H9 (cell line): ENCODE results near the gene COPS9. TPM values are rescaled to one million over a fixed set of nuclear protein-coding genes. Genes with fewer than 3 reads are reported as not detected.
A peak's percentile ranks its signal among the peaks of the same experiment; 100 is the strongest.

Source experiments
- DNase-seq: peaks from one replicate; pipeline ENCODE4 v3.0.0-alpha.2; 2017
- H2AFZ ChIP-seq: one replicate; pipeline ENCODE4 v1.6.1; 2013; ENCODE audit warnings: mild to moderate bottlenecking, low read length, control low read depth, moderate library complexity
- H2AK5ac ChIP-seq: 2 replicates; pipeline ENCODE4 v1.6.1; 2013; ENCODE audit warnings: low read length, control low read depth, mixed read lengths; ENCODE audit not compliant: insufficient read length
- H2BK120ac ChIP-seq: one replicate; pipeline ENCODE4 v1.6.1; 2013; ENCODE audit warnings: low read depth, mild to moderate bottlenecking, low read length, control low read depth, inconsistent platforms; ENCODE audit not compliant: poor library complexity, severe bottlenecking
- H2BK12ac ChIP-seq: 2 replicates; pipeline ENCODE4 v1.6.1; 2013; ENCODE audit warnings: low read length, control low read depth, mixed read lengths, low read depth; ENCODE audit not compliant: insufficient read length
- H2BK15ac ChIP-seq: 2 replicates; pipeline ENCODE4 v1.6.1; 2013; ENCODE audit warnings: low read depth, low read length, control low read depth
- H2BK20ac ChIP-seq: one replicate; pipeline ENCODE4 v1.6.1; 2013; ENCODE audit warnings: low read depth, mild to moderate bottlenecking, low read length, control low read depth, inconsistent platforms; ENCODE audit not compliant: poor library complexity, severe bottlenecking
- H2BK5ac ChIP-seq: 2 replicates; pipeline ENCODE4 v1.6.1; 2013; ENCODE audit warnings: low read length, control low read depth, mixed read lengths; ENCODE audit not compliant: insufficient read length
- H3K14ac ChIP-seq: 2 replicates; pipeline ENCODE4 v1.6.1; 2013; ENCODE audit warnings: low read length, control low read depth; ENCODE audit not compliant: insufficient read depth
- H3K18ac ChIP-seq: 2 replicates; pipeline ENCODE4 v1.6.1; 2013; ENCODE audit warnings: low read depth, mild to moderate bottlenecking, mixed read lengths, low read length, control low read depth; ENCODE audit not compliant: insufficient read length
- H3K23ac ChIP-seq: 2 replicates; pipeline ENCODE4 v1.6.1; 2013; ENCODE audit warnings: low read length, control low read depth, mixed read lengths, low read depth; ENCODE audit not compliant: insufficient read length
- H3K23me2 ChIP-seq: 2 replicates; pipeline ENCODE4 v1.6.1; 2013; ENCODE audit warnings: low read depth, mild to moderate bottlenecking, mixed read lengths, low read length, control low read depth; ENCODE audit not compliant: insufficient read length, poor library complexity, severe bottlenecking
- H3K27ac ChIP-seq: 2 replicates; pipeline ENCODE4 v1.5.1; 2013; ENCODE audit warnings: low read length, control low read depth, mixed read lengths, low read depth; ENCODE audit not compliant: insufficient read length
- H3K27me3 ChIP-seq: 2 replicates; pipeline ENCODE4 v1.6.1; 2013; ENCODE audit warnings: low read length, control low read depth, inconsistent platforms; ENCODE audit not compliant: insufficient read depth
- H3K4ac ChIP-seq: 2 replicates; pipeline ENCODE4 v1.6.1; 2013; ENCODE audit warnings: low read depth, mild to moderate bottlenecking, control low read depth, inconsistent platforms, low read length, moderate library complexity
- H3K4me1 ChIP-seq: 2 replicates; pipeline ENCODE4 v1.6.1; 2013; ENCODE audit warnings: low read length, control low read depth, inconsistent platforms; ENCODE audit not compliant: insufficient read depth
- H3K4me2 ChIP-seq: 2 replicates; pipeline ENCODE4 v1.6.1; 2013; ENCODE audit warnings: low read length, control low read depth, mixed read lengths; ENCODE audit not compliant: insufficient read length, insufficient read depth
- H3K56ac ChIP-seq: 2 replicates; pipeline ENCODE4 v1.6.1; 2013; ENCODE audit warnings: low read depth, mild to moderate bottlenecking, mixed read lengths, low read length, control low read depth; ENCODE audit not compliant: insufficient read length
- H3K79me1 ChIP-seq: 2 replicates; pipeline ENCODE4 v1.6.1; 2013; ENCODE audit warnings: low read depth, mild to moderate bottlenecking, moderate library complexity, low read length, control low read depth, inconsistent platforms; ENCODE audit not compliant: insufficient read depth, poor library complexity, severe bottlenecking
- H3K79me2 ChIP-seq: 2 replicates; pipeline ENCODE4 v1.6.1; 2013; ENCODE audit warnings: low read length, control low read depth, inconsistent platforms; ENCODE audit not compliant: insufficient read depth
- H3K9ac ChIP-seq: 2 replicates; pipeline ENCODE4 v1.6.1; 2013; ENCODE audit warnings: low read length, control low read depth, mixed read lengths; ENCODE audit not compliant: insufficient read length; ENCODE audit errors: extremely low read depth
- H3K9me3 ChIP-seq: one replicate; pipeline ENCODE4 v1.6.1; 2013; ENCODE audit warnings: low read depth, low read length, inconsistent platforms; ENCODE audit not compliant: control insufficient read depth
- H3T11ph ChIP-seq: one replicate; pipeline ENCODE4 v1.6.1; 2013; ENCODE audit warnings: mild to moderate bottlenecking, low read length, control low read depth, inconsistent platforms
- H4K20me1 ChIP-seq: one replicate; pipeline ENCODE4 v1.6.1; 2013; ENCODE audit not compliant: control insufficient read depth, insufficient read length, insufficient read depth
- H4K5ac ChIP-seq: 2 replicates; pipeline ENCODE4 v1.6.1; 2013; ENCODE audit warnings: low read depth, mild to moderate bottlenecking, mixed read lengths, low read length, control low read depth; ENCODE audit not compliant: insufficient read length
- H4K8ac ChIP-seq: replicated peaks from 2 replicates; pipeline ENCODE4 v1.6.1; 2013; ENCODE audit warnings: low read length, control low read depth, mixed read lengths, low read depth; ENCODE audit not compliant: insufficient read length
- H4K91ac ChIP-seq: 2 replicates; pipeline ENCODE4 v1.6.1; 2013; ENCODE audit warnings: low read depth, mild to moderate bottlenecking, moderate library complexity, mixed read lengths, low read length, control low read depth; ENCODE audit not compliant: insufficient read length
- H3K27ac Mint-ChIP-seq, 3 experiments: 2 replicates in 2 of 3; 3 replicates in 1 of 3; pipeline ENCODE4 v1.8.0; 2020 to 2021; ENCODE audit warnings: mixed read lengths in 3 of 3, mild to moderate bottlenecking in 1 of 3, moderate library complexity in 1 of 3
- H3K27me3 Mint-ChIP-seq: 2 replicates; pipeline ENCODE4 v1.8.0; 2021; ENCODE audit warnings: low read depth, mild to moderate bottlenecking, moderate library complexity, mixed read lengths
- H3K36me3 Mint-ChIP-seq, 3 experiments: 2 replicates in 2 of 3; 3 replicates in 1 of 3; pipeline ENCODE4 v1.8.0; 2020 to 2021; ENCODE audit warnings: low read depth in 3 of 3, mixed read lengths in 3 of 3; ENCODE audit not compliant: insufficient read depth in 1 of 3
- H3K4me1 Mint-ChIP-seq, 2 experiments: 2 replicates each; pipeline ENCODE4 v1.8.0; 2020; ENCODE audit warnings: mixed read lengths in 2 of 2
- H3K4me3 Mint-ChIP-seq, 2 experiments: 2 replicates in 1 of 2; 3 replicates in 1 of 2; pipeline ENCODE4 v1.8.0; 2020 to 2021; ENCODE audit warnings: mild to moderate bottlenecking in 2 of 2, mixed read lengths in 2 of 2, moderate library complexity in 1 of 2
- H3K9me3 Mint-ChIP-seq, 2 experiments: 2 replicates in 1 of 2; 3 replicates in 1 of 2; pipeline ENCODE4 v1.8.0; 2020; ENCODE audit warnings: mild to moderate bottlenecking in 2 of 2, mixed read lengths in 2 of 2, moderate library complexity in 1 of 2
- WGBS: extraction: QIAGEN DNeasy Blood & Tissue Kit; methylation state at CpG from one replicate; pipeline ENCODE4 v1.1.7; 2013; ENCODE audit warnings: missing lambda C conversion rate, low lambda C conversion rate, mixed read lengths; ENCODE audit not compliant: insufficient read length; ENCODE audit errors: extremely low coverage; 5-methylcytosine and 5-hydroxymethylcytosine counted together
- total RNA-seq: library from RNA; stranded (reverse); gene quantifications from 2 replicates; pipeline ENCODE4 v1.2.1, GENCODE V29; 2021
- TF ChIP-seq, protein P1 (sequence below): fragments of 200-600 bp; sonication (generic); conservative IDR thresholded peaks from 3 replicates; pipeline ENCODE4 v1.8.0; 2021; ENCODE audit warnings: antibody characterized with exemption, mild to moderate bottlenecking

COPS9 gene
- total RNA-seq, 1 experiment from 2014 or later, result 142 TPM

DNA sequence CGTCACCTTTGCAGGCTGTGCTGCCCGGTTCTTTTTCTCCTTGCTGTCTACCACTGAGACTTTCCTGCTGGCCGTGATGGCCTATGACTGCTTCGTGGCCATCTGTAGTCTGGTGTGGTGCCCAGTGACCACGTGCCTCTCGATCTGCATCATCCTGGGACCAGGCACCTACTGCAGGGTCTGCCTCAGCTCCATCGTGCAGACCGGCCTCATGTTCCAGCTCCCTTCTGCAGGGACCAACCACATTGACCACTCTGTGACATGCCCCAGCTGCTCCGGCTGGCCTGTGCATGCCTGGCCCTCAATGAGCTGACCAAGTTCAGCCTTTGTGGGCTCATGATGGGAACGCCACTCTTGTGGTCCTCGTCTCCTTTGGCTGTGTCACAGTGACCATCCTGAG, 26.7 kb downstream of the COPS9 start:
- Histone ChIP-seq H2AFZ (no peak overlapping the region), H4K20me1 (no peaks in the 10 kb centered on the region), H2BK15ac (no peak overlapping the region), H3K23me2 (no peaks in the 10 kb centered on the region), H2BK5ac (no peak overlapping the region), H2AK5ac (no peak overlapping the region), H3K79me1 (no peaks in the 10 kb centered on the region), H2BK120ac (no peak overlapping the region), H3K4me2 (no peak overlapping the region), H3K56ac (no peak overlapping the region), H3K18ac (no peak overlapping the region), H4K5ac (no peak overlapping the region), H3K23ac (no peak overlapping the region), H2BK20ac (no peak overlapping the region), H3K4ac (no peak overlapping the region), H3K79me2 (no peaks in the 10 kb centered on the region), H3K27me3 (no peaks in the 10 kb centered on the region), H4K91ac (no peak overlapping the region), H3K9ac (no peak overlapping the region), H2BK12ac (no peak overlapping the region), H3K9me3 (no peaks in the 10 kb centered on the region), H3K27ac (no peak overlapping the region), H3T11ph (no peak overlapping the region), H3K14ac (no peak overlapping the region), H4K8ac (no peak overlapping the region), H3K4me1 (peaks cover 4% of the 10 kb centered on the region; the same call in 1 of the 2 replicates)
- H3K27ac Mint-ChIP-seq, result 0 out of 7 replicates have a peak overlapping the region, but pooled peaks of 1 of the 3 experiments have one; percentile 17
- H3K4me1 Mint-ChIP-seq, result peaks cover 9 to 19% of the 10 kb centered on the region in 2 experiments
- peaks cover 14% of the 10 kb centered on the region for H3K27me3 Mint-ChIP-seq
- DNase-seq, result no peak
- H3K4me3 Mint-ChIP-seq, result no peak overlapping the region; a peak in 1 of 5 replicates
- WGBS, result no CpG with 5 or more reads among the region's 11 CpGs
- H3K9me3 Mint-ChIP-seq, result peaks cover 3 to 9% of the 10 kb centered on the region in 2 experiments; a peak in 3 of 5 replicates
- H3K36me3 Mint-ChIP-seq, result peaks cover 0 to 6% (median 0%) of the 10 kb centered on the region in 3 experiments; a peak in 2 of 7 replicates
- TF ChIP-seq, protein P1, sequence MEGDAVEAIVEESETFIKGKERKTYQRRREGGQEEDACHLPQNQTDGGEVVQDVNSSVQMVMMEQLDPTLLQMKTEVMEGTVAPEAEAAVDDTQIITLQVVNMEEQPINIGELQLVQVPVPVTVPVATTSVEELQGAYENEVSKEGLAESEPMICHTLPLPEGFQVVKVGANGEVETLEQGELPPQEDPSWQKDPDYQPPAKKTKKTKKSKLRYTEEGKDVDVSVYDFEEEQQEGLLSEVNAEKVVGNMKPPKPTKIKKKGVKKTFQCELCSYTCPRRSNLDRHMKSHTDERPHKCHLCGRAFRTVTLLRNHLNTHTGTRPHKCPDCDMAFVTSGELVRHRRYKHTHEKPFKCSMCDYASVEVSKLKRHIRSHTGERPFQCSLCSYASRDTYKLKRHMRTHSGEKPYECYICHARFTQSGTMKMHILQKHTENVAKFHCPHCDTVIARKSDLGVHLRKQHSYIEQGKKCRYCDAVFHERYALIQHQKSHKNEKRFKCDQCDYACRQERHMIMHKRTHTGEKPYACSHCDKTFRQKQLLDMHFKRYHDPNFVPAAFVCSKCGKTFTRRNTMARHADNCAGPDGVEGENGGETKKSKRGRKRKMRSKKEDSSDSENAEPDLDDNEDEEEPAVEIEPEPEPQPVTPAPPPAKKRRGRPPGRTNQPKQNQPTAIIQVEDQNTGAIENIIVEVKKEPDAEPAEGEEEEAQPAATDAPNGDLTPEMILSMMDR, result no peak
